ENCODE results near the gene UROS. TPM values are rescaled to one million over a fixed set of nuclear protein-coding genes. Genes with fewer than 3 reads are reported as not detected.

The UROS gene
- total RNA-seq, 1 donor from 2014 or later, result 69.6 TPM

DNA sequence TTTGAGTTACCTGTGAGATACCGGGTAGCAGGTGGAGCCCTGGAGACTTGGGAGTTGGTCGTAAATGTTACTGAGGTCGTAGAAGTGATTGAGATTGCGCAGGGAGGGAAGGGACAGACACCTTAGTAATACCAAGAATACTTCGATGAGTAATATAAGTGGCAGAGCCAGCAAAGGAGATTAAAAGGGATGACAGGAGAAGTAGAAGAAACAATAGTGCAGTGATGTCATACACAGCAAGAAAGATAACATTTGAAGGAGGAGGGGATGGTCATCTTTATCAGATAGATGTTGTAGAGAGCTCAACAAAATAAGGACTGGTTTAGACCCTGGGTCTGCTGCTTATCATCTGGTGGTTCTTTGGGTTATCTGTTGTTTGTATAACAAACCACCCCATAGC is 5.3 kb upstream of the UROS start:
- peaks cover 9% of the 10 kb centered on the region for H3K4me1 Mint-ChIP-seq (ENCODE audit: low read depth)
- H3K27ac Mint-ChIP-seq (ENCODE audit: unreplicated experiment), result no peak overlapping the region

DNA sequence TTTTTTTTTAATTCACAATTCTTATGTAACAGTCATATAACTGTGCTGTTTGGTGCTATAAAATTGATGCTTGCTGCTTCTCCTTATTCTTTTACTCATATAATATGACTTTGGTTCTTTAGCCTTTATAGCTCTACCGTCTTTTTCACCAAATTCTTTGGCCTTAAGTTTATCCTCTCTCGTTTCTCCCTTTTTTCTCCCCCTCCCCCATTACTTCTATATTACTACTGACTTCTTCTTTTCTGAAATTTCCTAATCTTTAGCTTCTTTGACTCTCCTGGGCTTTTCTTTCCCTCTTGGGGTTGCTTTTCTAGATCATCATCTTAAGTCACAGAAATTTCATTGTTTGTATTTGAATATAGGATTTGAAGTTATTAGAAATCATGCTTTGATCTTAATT is 4.1 kb upstream of the UROS start:
- H3K9me3 Mint-ChIP-seq (ENCODE audit: low read depth), result no peaks in the 10 kb centered on the region
- H3K27me3 Mint-ChIP-seq (ENCODE audit: low read depth), result no peaks in the 10 kb centered on the region
- DNase-seq (ENCODE audit: low spot score), result no peak
- H3K36me3 Mint-ChIP-seq (ENCODE audit: low read depth), result peaks cover 22% of the 10 kb centered on the region
- H3K27ac Mint-ChIP-seq (ENCODE audit: unreplicated experiment), result no peak overlapping the region
- TF ChIP-seq, protein P1, sequence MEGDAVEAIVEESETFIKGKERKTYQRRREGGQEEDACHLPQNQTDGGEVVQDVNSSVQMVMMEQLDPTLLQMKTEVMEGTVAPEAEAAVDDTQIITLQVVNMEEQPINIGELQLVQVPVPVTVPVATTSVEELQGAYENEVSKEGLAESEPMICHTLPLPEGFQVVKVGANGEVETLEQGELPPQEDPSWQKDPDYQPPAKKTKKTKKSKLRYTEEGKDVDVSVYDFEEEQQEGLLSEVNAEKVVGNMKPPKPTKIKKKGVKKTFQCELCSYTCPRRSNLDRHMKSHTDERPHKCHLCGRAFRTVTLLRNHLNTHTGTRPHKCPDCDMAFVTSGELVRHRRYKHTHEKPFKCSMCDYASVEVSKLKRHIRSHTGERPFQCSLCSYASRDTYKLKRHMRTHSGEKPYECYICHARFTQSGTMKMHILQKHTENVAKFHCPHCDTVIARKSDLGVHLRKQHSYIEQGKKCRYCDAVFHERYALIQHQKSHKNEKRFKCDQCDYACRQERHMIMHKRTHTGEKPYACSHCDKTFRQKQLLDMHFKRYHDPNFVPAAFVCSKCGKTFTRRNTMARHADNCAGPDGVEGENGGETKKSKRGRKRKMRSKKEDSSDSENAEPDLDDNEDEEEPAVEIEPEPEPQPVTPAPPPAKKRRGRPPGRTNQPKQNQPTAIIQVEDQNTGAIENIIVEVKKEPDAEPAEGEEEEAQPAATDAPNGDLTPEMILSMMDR (IDR thresholded peaks at IDR 0.05), result no peak
- no peak overlapping the region for H3K4me3 Mint-ChIP-seq (ENCODE audit: unreplicated experiment)
- H3K4me1 Mint-ChIP-seq (ENCODE audit: low read depth), result peaks cover 14% of the 10 kb centered on the region

More for the DNA sequence above, 5.3 kb upstream of the UROS start:
- TF ChIP-seq, protein P1 (IDR thresholded peaks at IDR 0.05), result no peak
- Mint-ChIP-seq H3K36me3 (ENCODE audit: low read depth) (peaks cover 22% of the 10 kb centered on the region), H3K9me3 (ENCODE audit: low read depth) (no peaks in the 10 kb centered on the region), H3K4me3 (ENCODE audit: unreplicated experiment) (no peak overlapping the region), H3K27me3 (ENCODE audit: low read depth) (no peaks in the 10 kb centered on the region)
- no peak for DNase-seq (ENCODE audit: low spot score)

GRCh38 chr10:125824736-125825135 is 1.7 kb upstream of the UROS start:
- no peaks in the 10 kb centered on the region for H3K27me3 Mint-ChIP-seq (ENCODE audit: low read depth)
- no peak overlapping the region for H3K27ac Mint-ChIP-seq (ENCODE audit: unreplicated experiment)
- H3K36me3 Mint-ChIP-seq (ENCODE audit: low read depth), result peaks cover 14% of the 10 kb centered on the region
- DNase-seq (ENCODE audit: low spot score), result no peak
- H3K9me3 Mint-ChIP-seq (ENCODE audit: low read depth), result no peaks in the 10 kb centered on the region
- TF ChIP-seq, protein P1 (IDR thresholded peaks at IDR 0.05), result no peak
- peaks cover 25% of the 10 kb centered on the region for H3K4me1 Mint-ChIP-seq (ENCODE audit: low read depth)
- H3K4me3 Mint-ChIP-seq (ENCODE audit: unreplicated experiment), result no peak overlapping the region

- H3K9me3 Mint-ChIP-seq (ENCODE audit: low read depth), result no peaks in the 10 kb centered on the region
- no peak for DNase-seq (ENCODE audit: low spot score)
- no peaks in the 10 kb centered on the region for H3K27me3 Mint-ChIP-seq (ENCODE audit: low read depth)
- H3K36me3 Mint-ChIP-seq (ENCODE audit: low read depth), result peaks cover 8% of the 10 kb centered on the region
- H3K4me3 Mint-ChIP-seq (ENCODE audit: unreplicated experiment), result no peak overlapping the region
- TF ChIP-seq, protein P1 (IDR thresholded peaks at IDR 0.05), result no peak
- peaks cover 25% of the 10 kb centered on the region for H3K4me1 Mint-ChIP-seq (ENCODE audit: low read depth)
- no peak overlapping the region for H3K27ac Mint-ChIP-seq (ENCODE audit: unreplicated experiment)
These were observed 699 bp upstream of the UROS start for GRCh38 chr10:125823663-125824251.

GRCh38 chr10:125820701-125821100 is 2.4 kb downstream of the UROS start:
- Mint-ChIP-seq H3K9me3 (ENCODE audit: low read depth) (no peaks in the 10 kb centered on the region), H3K4me1 (ENCODE audit: low read depth) (peaks cover 21% of the 10 kb centered on the region), H3K27me3 (ENCODE audit: low read depth) (no peaks in the 10 kb centered on the region), H3K27ac (ENCODE audit: unreplicated experiment) (no peak overlapping the region), H3K4me3 (ENCODE audit: unreplicated experiment) (no peak overlapping the region), H3K36me3 (ENCODE audit: low read depth) (no peaks in the 10 kb centered on the region)
- DNase-seq (ENCODE audit: low spot score), result no peak
- TF ChIP-seq, protein P1 (IDR thresholded peaks at IDR 0.05), result no peak
